Epithelial cell of umbilical artery (primary cell): ENCODE results near the gene IRF8. TPM values are rescaled to one million over a fixed set of nuclear protein-coding genes. Genes with fewer than 3 reads are reported as not detected.

Source experiments
- total RNA-seq: library from RNA; depleted of rRNA; stranded (reverse); fragments of >200 nt; gene quantifications from 2 replicates; pipeline ENCODE4 v1.2.3, GENCODE V29; 2014

The IRF8 gene, protein sequence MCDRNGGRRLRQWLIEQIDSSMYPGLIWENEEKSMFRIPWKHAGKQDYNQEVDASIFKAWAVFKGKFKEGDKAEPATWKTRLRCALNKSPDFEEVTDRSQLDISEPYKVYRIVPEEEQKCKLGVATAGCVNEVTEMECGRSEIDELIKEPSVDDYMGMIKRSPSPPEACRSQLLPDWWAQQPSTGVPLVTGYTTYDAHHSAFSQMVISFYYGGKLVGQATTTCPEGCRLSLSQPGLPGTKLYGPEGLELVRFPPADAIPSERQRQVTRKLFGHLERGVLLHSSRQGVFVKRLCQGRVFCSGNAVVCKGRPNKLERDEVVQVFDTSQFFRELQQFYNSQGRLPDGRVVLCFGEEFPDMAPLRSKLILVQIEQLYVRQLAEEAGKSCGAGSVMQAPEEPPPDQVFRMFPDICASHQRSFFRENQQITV
- total RNA-seq, result not detected in 2 replicates

DNA sequence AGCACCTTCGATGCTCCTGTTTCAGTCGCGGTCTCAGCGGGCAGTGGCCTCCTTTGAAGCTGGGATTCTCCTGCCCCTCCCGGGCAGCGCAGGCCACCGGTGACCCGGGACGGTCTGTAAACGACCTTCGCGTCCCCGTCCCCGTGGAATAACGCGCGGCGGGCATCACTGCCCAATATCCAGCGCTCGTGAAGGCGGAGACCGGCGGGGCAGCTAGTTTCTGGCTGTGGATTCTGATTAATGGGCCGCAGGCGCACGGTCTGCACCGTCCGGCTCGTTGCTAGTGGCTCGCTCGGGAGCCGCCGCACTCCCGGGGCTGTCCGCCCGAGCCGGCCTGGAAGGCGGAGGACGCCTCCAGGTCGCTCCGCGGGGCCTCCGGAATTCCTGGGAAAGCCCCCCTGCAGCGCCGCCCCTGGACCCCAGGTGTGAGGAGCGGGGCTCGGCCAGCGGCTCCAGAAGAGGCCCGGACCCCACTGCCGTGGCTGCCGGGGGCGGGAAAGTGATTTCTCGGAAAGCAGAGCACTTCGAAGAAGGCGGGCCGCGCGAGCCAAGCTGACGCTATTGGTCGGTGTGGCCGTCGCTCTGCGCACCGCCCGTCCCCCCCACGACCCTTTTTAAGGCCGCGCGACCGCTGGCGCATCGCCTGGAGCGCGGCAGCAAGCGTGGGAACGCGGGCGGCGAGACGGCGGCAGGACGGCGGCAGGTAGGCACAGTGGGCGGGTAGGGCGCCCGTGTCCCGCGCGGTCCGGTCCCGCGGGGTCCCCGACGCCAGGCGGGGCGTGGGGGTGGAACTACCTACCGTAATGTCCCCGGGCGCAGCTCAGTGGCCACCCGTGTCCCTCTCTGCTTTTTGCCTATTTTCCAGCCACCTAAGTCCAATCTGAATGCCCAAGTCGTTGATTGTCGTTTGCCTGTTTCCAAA, at the start of gene IRF8:
IRF8 (plus strand) TSS at position 642 of the 922 bp plus-strand sequence. CDS start 3,854 bp downstream, outside the sequence.

Other genes with a start within 250 kb of the IRF8 start
- 11.0 and 14.4 TPM in 2 replicates for gene GINS2, start 210.2 kb upstream of the IRF8 start, total RNA-seq
- 10.7 and 18.4 TPM in 2 replicates for gene C16orf74, start 148.1 kb upstream of the IRF8 start, total RNA-seq
- gene EMC8, start 99.6 kb upstream of the IRF8 start, total RNA-seq, result 29.2 and 33.1 TPM in 2 replicates
- 546 and 562 TPM in 2 replicates for gene COX4I1, start 99.5 kb upstream of the IRF8 start, total RNA-seq